COLO829 (cell line): Measurements from ENCODE around the gene RMI2.

Experiments used
- DNase-seq: peaks from one replicate; pipeline ENCODE4 v3.0.0; 2012; ENCODE audit warnings: low spot score

RMI2 gene

DNA sequence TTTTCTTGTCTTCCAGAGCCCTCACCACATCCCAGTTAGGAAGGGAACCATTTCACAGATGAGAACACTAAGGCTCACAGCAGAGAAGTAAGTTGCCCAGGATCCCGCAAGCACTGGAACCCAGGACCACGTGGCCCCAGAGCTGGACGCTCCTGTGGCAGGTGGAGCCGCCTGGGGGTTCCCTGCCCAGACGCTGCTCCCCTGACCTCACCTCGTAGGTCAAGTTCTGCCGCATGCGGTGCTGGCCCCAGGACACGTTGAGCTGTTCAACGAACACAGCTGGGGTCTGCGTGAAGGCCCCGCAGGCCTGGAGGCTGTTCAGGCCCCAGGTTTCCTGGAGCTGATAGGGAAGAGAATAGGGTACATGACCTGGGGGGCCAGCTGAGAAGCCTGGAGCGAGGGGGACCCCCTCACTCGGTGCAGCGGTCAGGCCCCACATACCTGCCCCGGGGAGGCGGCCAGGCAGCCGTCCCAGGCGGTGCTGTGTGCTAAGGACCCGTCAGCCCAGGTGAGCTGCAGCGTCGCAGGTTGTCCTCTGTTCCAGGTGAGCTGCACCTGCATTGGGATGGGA lies 54.1 kb downstream of the RMI2 start:
- no peak for DNase-seq

DNA sequence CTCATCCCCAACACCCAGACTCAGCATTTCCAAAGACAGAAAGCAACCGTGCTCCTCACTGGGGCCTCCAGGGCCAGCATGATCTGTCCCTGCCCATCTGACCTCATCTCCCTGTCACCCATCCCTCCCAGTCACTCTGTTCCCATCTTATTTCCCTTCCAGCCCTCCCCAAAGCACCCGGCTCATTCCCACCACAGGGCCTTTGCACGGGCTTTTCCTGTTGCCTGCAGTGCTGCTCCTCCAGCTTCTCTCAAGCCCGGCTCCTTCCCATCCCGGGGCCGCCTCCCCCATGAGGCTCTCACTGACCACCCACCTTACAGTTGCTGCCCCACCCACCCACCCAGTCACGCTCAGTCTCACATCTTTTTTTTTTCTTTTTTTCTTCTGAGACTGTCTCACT lies 54.8 kb downstream of the RMI2 start:
- no peak for DNase-seq
